ENCODE measurements around the gene ERC2. TPM values are rescaled to one million over a fixed set of nuclear protein-coding genes. Genes with fewer than 3 reads are reported as not detected.

Gene ERC2
- total and polyA plus RNA-seq, 2 of the 8 experiments (the other 6 are each of a cell fraction or from before 2014, with no cell fraction given), result 16.4 to 22.8 TPM

DNA sequence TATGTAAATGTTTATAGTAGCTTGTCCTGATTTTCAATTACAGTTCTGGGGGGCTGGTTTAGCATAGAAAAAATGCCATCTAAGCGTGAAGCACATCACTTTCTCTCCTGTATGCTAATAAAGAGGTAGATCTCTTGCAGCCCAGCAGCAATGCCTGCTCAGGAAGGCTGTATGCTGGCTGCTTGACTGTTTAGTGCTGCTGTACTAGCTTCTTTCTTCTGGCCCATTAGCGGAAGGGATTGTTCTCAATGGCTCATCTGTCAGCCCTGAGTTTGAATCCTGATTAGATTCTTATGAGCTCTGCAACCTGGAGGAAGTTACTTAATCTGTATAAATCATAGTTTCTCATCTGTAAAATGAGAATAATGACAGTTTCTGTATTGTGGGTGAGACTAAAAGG, 478.9 kb downstream of the ERC2 start:
- Histone ChIP-seq H3K4ac (replicated peaks; ENCODE audit: insufficient read length, low read depth, low read length) (no peak overlapping the region), H3K79me2 (ENCODE audit: control insufficient read depth in 1 of 2, insufficient read depth in 2 of 2, low read length in 2 of 2) (no peaks in the 10 kb centered on the region), H3K23me2 (ENCODE audit: low read depth, low read length) (no peaks in the 10 kb centered on the region), H3K9ac (replicated peaks in 1 of 4; ENCODE audit: extremely low read depth in 1 of 4, low read depth in 3 of 4, low read length in 3 of 4) (no peak overlapping the region), H2BK20ac (ENCODE audit: low read length) (no peak overlapping the region), H3K4me3 (ENCODE audit: extremely low read depth in 1 of 4, insufficient read depth in 2 of 4, low read depth in 3 of 4, low read length in 4 of 4) (no peak overlapping the region), H3K79me1 (ENCODE audit: low read depth, low read length) (no peaks in the 10 kb centered on the region), H3K18ac (ENCODE audit: extremely low read depth, low read length) (no peak overlapping the region), H4K20me1 (replicated peaks in 1 of 2; ENCODE audit: control insufficient read depth in 1 of 2, insufficient read depth in 2 of 2, low read length in 2 of 2) (no peaks in the 10 kb centered on the region), H4K91ac (replicated peaks; ENCODE audit: insufficient read length, low read length) (no peak overlapping the region), H2BK15ac (ENCODE audit: low read length) (no peak overlapping the region), H3K36me3 (ENCODE audit: control insufficient read depth in 2 of 4, insufficient read depth in 4 of 4, low read length in 3 of 4) (peaks cover 0 to 2% (median 0%) of the 10 kb centered on the region in 4 experiments; a peak in 1 of 8 replicates), H4K8ac (ENCODE audit: extremely low read depth, insufficient read depth, low read length) (no peak overlapping the region), H3K14ac (ENCODE audit: insufficient read length) (no peak overlapping the region), H3K56ac (replicated peaks; ENCODE audit: insufficient read length, low read depth, low read length) (no peak overlapping the region), H4K5ac (ENCODE audit: insufficient read length, low read depth, low read length) (no peak overlapping the region), H2BK5ac (ENCODE audit: low read depth, low read length) (no peak overlapping the region), H3K23ac (ENCODE audit: insufficient read length) (no peak overlapping the region), H3K9me3 (ENCODE audit: insufficient read depth in 2 of 2, low read depth in 1 of 2, low read length in 1 of 2) (no peaks in the 10 kb centered on the region), H3K27me3 (replicated peaks in 1 of 4; ENCODE audit: control insufficient read depth in 3 of 4, extremely low read depth in 1 of 4, insufficient read depth in 3 of 4, low read length in 3 of 4) (no peaks in the 10 kb centered on the region), H2BK120ac (replicated peaks; ENCODE audit: low read depth, low read length) (no peak overlapping the region), H2BK12ac (ENCODE audit: low read depth, low read length) (no peak overlapping the region), H2AK5ac (ENCODE audit: low read depth, low read length) (no peak overlapping the region), H3K27ac (ENCODE audit: low read depth, low read length) (no peak overlapping the region), H3K4me2 (ENCODE audit: insufficient read depth in 1 of 2, low read depth in 2 of 2, low read length in 2 of 2) (no peak overlapping the region), H3K4me1 (replicated peaks in 1 of 4; ENCODE audit: control insufficient read depth in 3 of 4, insufficient read depth in 4 of 4, low read length in 3 of 4) (peaks cover 0 to 5% (median 2%) of the 10 kb centered on the region in 4 experiments; a peak in 3 of 7 replicates), H2AFZ (ENCODE audit: low read length) (no peak overlapping the region)
- CTCF ChIA-PET (ENCODE audit: partially characterized antibody), result interaction anchor here (1.1 to 1.2 kb wide), 2 partner anchors 9 to 10 kb away, joined by 3 to 4 read pairs; no protein-coding TSS in a partner anchor
- POLR2A ChIA-PET (ENCODE audit: partially characterized antibody), result no interaction called here
- FAIRE-seq, result no peak
- DNase-seq (ENCODE audit: low read depth in 1 of 2, low spot score in 2 of 2), result no peak
- 87% methylated on average over 2 of the region's 2 CpGs; no CpG with 5 or more reads in 1 of the 2 experiments for WGBS, 2 experiments (ENCODE audit: extremely low coverage in 1 of 2, insufficient coverage in 1 of 2, insufficient read length in 1 of 2, insufficient replicate concordance in 2 of 2, low coverage in 1 of 2, low lambda C conversion rate in 2 of 2, missing lambda C conversion rate in 1 of 2)
- TF ChIP-seq CEBPB (IDR thresholded peaks at IDR 0.05; ENCODE audit: low read depth, low read length) (no peak), GTF2F1 (IDR thresholded peaks at IDR 0.05; ENCODE audit: borderline replicate concordance, low read depth, low read length) (no peak), ZNF274 (IDR thresholded peaks at IDR 0.05; ENCODE audit: borderline replicate concordance, extremely low read depth, low read length) (no peak), SUZ12 (IDR thresholded peaks at IDR 0.05; ENCODE audit: low read length) (no peak), POLR2AphosphoS5 (IDR thresholded peaks at IDR 0.05; ENCODE audit: low read depth, low read length) (no peak), SP2 (IDR thresholded peaks at IDR 0.05; ENCODE audit: low read length) (no peak), RFX5 (IDR thresholded peaks at IDR 0.05; ENCODE audit: borderline replicate concordance, low read depth, low read length) (no peak)
- TF ChIP-seq, protein P1, sequence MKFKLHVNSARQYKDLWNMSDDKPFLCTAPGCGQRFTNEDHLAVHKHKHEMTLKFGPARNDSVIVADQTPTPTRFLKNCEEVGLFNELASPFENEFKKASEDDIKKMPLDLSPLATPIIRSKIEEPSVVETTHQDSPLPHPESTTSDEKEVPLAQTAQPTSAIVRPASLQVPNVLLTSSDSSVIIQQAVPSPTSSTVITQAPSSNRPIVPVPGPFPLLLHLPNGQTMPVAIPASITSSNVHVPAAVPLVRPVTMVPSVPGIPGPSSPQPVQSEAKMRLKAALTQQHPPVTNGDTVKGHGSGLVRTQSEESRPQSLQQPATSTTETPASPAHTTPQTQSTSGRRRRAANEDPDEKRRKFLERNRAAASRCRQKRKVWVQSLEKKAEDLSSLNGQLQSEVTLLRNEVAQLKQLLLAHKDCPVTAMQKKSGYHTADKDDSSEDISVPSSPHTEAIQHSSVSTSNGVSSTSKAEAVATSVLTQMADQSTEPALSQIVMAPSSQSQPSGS (IDR thresholded peaks at IDR 0.05; ENCODE audit: low read length), result no peak
- TF ChIP-seq, protein P2, sequence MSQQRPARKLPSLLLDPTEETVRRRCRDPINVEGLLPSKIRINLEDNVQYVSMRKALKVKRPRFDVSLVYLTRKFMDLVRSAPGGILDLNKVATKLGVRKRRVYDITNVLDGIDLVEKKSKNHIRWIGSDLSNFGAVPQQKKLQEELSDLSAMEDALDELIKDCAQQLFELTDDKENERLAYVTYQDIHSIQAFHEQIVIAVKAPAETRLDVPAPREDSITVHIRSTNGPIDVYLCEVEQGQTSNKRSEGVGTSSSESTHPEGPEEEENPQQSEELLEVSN (IDR thresholded peaks at IDR 0.05), result no peak

All from H1 (cell line).